HG03066 (cell line): Measurements from ENCODE around the gene GTPBP6.
"Not testable (repeated sequence)": the region's sequence is repeated elsewhere in the genome, so short reads cannot be mapped to it uniquely, and the experiment has no call there.

Source experiments
- ATAC-seq: cut with Tn5 transposase; IDR thresholded peaks from one replicate; pipeline ENCODE4 v1.9.1; 2021; ENCODE audit warnings: low read depth; ENCODE audit not compliant: unreplicated experiment

The GTPBP6 gene

DNA sequence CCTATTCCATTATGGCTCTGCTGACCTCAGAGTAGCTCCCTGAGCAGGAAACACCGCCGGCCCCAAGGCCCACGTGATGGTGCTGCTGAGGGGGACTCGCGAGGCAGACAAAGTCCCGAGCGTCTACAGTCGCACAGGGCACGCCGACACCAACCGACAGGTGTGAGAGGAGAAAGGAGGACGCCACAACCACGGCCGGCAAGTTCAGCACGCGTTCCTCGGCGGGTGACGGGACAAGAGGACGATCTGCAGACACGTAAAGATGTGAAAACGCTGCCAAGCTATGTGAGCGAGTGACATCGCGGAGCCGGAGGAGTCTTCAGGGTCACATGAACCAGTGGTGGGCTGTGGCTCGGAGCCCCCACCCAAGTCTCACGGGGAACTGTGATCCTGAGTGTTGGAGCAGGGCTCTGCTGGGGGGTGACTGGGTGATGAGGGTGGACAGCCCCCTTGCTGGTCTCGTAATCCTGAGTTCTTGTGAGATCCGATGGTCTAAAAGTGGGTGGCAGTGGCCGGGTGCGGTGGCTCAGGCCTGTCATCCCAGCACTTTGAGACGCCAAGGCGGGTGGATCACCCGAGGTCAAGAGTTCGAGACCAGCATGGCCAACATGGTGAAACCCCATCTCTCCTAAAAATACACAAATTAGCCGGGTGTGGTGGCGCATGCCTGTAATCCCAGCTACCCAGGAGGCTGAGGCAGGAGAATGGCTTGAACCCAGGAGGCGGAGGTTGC lies 34.2 kb upstream of the GTPBP6 start:
- ATAC-seq, result no peak

DNA sequence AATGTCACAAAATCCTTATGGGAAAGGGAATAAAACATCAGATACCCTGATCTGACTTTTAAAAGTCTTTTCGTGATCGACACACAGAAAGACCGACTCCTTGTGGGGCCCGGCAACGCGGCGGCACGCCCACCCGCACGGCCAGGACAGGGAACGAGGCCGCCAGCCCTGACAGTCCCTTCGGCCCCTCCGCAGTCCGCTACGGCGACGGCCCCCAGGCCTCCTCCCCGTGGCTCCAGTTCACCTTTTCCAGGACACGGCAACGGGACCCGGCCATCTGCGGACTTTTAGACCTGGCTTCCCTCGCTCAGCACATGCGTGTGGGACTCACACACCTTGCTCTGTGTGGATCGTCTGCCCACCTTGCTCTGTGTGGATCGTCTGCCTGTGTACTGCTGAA lies 33.6 kb upstream of the GTPBP6 start:
- ATAC-seq, result no peak

DNA sequence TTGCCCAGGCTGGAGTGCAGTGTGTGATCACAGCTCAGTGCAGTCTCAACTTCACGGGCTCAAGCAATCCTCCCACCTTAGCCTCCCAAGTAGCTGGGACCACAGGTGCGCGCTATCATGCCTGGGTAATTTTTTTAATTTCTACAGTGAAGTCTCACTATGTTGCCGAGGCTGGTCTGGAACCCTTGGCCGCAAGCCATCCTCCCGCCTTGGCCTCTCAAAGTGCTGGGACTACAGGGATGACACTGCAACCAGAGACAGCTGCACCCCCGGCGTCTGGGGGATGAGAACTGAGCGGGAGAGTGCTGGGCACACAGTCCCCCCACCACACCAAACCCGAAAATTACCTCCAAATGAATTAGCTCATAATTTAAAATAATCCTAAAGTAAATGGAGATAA lies 33.1 kb upstream of the GTPBP6 start:
- ATAC-seq, result no peak

DNA sequence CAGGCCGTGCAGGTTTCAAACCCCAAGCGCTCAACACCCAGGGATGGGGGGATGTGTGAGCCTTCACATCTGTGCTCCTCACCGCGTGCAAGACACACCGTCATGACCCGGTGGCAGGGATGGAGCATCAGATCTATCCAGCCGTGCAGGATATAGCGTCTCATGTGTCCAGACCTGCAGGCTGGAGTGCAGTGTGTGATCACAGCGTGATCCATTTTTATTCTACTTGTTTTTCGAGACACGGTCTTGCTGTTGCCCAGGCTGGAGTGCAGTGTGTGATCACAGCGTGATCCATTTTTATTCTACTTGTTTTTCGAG lies 32.7 kb upstream of the GTPBP6 start:
- not testable (repeated sequence) for ATAC-seq

DNA sequence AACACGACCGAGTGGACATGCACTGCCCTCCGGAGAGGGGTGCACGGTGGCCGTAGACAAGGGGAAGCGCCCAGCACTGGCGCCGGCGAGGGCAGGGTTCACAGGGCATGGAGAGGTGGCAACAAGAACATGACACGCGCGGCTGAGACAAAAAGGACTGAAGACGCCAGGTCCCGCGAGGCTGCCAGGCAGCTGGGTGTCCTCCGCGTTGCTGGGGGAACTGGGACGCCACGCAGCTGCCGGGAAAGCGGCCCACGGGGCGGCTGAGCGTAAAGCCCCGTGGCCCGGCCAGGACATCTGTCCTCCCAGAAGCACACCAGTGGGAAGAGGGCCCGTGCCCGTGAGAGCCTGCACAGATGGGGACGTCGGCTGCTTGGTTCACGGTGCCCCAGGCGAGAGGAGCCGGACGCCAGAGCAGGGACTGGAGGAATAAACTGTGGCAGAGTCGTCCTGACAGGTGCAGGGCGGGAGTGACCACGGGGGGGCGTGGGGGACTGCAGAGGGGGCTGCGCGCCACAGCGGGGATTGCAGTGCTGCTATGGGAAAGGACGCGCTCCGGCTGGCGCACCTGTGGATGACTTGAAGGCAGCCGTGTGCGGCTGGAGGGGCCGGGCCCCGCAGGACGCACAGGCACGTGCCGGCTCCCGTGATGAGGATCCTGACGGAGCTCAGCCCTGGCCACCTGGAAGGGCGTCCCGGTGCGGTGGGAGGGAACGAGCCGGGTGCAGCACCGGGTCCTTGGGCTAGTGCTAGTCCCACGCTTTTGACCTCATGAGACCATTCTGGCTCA lies 32.1 kb upstream of the GTPBP6 start:
- ATAC-seq, result no peak

DNA sequence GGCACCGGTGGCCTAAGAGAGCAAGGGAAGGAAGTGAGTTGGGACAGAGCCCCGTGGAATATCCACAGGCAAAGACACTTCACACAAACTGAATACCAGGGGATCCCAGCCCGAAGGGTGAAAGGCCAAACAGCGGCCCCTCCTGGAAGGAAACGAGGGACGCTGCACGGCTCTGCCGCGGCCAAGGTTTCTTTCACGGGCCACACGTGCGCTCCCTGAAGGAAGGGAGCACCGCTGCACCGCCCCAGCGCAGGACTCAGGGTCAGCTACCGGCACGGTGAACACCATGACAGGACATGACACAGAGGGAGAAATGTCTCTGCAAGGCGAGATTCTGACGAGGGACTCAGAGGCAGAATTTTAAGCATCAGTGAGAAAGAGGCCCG lies 31.5 kb upstream of the GTPBP6 start:
- ATAC-seq, result no peak

DNA sequence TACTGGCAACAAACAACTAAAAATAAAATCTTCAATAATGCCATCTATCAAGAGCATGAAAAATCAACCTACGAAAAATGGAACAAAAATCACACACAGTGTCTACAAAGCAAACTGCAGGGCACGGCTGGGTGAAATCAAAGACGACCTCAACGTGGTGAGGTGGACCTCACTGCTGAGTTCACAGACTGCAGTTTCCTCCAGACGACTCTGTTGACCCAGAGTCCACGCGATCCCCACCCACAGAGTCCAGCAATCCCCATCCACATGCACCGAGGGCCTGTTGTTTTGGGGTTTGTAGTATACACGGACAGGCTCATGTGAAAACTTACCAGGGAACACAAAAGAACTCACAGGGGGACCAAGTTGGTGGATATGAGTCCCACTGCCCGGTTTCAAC lies 31.1 kb upstream of the GTPBP6 start:
- no peak for ATAC-seq

DNA sequence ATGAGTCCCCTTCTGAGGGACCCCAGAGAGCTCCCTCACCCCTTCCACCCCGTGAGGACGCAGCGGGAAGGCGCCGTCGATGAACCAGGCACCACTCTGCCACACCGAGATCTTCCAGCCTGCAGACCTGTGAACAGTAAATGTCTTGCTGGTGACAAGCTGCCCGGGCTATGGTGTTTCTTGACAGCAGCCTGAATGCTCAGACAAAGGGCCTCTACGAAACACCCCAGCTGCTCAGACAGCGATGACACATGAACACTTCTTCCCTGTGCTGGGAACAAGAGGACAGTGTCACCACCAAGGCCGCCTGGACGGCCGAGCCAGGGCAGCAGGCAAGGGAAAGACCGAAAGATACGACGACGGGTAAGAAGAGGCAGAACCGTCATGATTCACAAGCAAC lies 30.6 kb upstream of the GTPBP6 start:
- ATAC-seq, result no peak

DNA sequence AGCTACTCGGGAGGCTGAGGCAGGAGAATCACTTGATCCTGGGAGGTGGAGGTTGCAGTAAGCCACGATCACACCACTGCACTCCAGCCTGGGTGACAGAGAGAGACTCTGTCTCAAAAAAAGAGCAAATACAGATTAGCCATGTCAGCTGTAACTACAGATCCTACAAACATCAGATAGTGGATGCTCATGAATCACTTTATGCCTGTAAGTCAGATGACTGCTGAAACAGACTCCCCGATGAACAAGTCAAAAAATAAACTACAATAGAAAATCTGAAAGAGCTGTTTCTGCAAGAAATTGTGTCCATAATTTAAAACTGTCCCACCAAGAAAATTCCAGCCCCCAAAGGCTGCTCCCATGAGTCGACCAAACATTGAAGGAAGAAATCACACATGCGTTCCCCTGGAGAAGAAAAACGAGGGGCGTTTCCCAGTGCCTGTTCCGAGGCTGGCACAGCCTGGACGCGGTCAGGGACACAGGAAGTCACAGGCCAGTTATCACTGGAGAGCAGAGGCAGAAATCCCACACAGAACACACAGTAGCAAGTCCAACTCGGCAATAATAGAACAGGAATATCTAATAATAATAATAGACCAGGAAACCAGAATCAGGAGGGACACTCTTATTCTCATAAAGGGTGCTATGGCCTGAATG lies 30.0 kb upstream of the GTPBP6 start:
- no peak for ATAC-seq

DNA sequence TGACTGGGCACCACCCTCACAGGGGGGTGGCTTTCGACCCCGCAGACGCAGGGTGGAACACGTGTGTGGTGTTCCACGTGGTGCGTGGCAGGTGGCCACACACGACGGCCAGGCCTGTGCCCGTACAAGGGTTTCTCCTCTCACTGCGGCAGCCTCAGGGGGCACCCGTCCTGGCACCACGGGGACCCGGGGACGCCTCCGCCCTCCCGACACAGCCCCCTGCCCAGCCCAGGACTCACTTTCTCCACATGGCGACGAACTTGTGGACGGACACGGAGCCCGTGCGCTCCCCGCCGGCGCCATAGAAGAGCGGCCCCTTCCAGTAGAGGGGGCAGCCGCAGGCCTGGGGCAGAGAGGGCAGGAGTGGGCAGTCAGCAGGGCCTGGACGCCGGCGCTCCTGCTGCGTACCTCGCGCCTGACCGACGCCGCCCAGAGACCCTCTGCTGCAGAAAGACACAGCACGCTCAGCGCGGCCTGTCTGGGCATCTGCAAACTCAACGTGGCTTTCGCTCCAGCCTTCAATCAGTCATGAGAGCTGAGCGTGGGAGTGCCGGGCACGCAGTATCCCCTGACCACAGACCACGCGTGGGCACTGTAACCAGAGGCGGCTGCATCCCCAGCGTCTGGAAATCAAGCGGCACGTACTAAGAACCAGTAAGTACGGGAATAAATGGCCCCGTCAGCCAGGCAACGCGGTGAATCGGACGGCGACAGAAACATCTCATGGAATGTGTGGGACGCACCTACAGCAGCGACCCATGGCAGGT lies 28.9 kb upstream of the GTPBP6 start:
- no peak for ATAC-seq

DNA sequence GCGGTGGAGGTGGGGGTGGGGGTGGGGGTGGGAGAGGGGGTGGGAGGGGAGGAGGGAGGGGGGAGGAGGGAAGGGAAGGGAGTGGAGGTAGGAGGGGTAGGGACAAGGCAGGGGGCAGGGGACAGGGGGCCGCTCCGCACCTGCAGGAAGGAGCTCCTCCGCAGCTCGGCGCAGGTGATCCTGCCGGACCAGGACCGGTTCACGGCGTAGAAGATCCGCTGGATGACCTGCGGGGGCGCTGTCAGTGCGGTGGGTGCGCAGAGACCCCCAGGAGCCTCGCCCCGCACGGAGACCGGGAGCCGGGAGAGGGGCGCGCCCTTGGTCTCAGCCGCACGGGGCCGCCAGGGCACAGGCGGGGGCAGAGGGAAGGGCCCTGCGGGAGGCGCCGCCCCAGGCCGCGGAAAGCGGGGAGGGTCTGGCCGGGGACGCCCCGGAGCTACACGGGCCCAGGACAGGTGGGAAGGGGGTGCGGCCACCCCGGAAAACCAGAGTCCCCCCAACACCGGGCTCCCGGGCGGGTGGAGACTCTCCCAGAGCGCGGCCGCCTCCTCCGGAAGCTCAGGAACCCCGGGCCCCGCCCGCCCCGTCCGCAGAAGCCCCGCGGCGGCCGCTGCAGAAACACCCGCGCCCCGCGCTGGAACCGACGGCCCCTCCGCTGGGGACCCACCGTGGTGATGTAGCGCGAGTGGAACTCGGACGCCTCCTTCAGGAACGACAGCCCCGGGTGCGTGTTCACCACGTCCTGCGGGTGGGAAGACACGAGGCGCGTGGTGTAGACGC lies 27.6 kb upstream of the GTPBP6 start:
- ATAC-seq, result no peak

DNA sequence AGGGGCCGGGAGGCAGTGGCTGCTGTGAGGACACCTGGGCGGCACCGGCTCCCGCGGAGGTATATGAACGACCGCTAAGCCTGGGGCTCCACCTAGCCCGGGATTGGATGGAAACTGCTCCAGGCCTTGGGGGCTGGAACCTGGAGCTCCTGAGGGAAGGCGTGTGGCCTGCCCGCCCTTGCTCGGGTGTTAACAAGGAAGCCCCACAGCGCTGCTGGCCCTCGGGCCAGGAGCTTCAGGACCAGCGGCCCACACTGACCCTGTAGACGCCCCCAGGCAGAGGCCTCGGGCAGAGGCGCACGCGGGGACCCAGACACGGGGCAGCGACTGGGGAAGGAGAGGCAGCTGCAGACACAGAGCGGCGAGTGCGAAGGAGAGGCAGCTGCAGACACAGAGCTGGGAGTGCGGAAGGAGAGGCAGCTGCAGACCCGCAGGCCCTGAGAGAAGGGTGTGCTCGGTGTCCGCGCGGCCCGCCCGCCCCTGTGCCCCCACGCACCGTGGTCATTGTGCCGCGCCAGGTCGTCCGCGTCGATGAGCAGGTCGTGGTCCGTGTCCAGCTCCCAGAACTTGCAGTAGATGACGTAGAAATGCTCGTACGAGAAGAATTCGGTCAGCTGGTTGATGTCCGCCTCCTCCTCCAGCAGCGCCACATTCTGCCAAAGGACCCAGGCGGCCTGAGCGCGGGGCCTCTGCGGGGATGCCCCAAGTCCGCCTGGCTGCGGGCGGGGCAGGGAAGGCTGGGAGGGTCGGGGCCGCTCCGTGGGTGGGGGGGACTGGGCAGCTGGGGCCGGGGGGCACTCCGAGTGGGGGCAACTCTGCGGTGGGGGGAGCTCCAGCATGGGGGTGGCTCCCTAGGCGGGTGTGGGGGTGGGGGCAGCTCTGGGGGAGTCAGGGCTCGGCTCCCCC lies 26.7 kb upstream of the GTPBP6 start:
- ATAC-seq, result no peak

DNA sequence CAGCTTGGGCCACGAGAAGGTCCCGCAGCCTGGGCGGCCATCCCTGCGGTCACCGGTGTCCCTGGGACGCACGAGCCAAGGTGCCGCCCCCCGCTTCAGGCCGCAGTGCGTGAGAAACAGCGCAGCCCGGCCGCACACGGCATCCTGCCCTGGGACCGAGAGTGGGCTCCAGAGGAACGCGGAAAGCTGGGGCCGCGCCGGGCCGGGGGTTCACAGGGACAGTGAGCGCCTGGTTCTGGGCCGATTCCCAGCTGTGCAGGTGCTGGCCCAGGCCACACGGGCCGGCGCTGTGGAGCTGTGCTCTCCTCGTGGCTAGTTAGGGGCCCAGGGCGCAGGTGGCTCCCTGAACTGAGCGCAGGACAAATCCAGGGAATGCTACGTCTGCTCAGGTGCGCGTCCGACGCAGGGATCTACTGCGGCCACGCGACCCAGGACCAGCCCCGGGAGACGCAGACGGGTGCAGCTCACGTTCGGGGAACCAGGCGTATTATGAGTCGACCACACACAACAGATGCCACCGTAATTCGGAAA lies 25.8 kb upstream of the GTPBP6 start:
- ATAC-seq, result no peak

DNA sequence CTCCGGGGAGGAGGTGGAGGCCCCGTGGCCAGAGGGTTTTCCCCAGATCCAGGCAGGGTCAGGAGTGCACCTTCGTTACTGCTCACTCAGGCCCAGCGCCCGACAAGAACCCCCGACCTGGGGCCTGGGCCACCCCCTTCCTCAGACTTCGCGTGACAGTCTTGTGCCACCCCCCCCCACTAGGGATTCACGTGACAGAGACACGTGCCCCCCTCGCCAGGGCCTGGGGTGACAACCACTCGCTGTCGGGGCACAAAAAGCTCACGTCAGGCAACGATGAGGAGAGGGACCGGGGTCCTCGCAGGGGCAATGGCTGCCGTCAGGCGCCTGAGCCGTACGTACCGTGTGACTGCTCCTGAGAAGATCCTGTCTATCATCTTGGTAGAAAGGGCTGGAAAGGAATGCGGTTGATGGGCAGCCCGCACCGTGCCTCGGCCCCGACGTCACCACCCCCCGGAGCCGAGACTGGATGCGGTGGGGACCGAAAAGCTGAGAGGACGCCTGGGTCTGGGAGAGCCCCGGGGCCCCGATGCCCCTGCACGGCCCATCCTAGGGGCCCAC lies 23.0 kb upstream of the GTPBP6 start:
- ATAC-seq, result no peak

DNA sequence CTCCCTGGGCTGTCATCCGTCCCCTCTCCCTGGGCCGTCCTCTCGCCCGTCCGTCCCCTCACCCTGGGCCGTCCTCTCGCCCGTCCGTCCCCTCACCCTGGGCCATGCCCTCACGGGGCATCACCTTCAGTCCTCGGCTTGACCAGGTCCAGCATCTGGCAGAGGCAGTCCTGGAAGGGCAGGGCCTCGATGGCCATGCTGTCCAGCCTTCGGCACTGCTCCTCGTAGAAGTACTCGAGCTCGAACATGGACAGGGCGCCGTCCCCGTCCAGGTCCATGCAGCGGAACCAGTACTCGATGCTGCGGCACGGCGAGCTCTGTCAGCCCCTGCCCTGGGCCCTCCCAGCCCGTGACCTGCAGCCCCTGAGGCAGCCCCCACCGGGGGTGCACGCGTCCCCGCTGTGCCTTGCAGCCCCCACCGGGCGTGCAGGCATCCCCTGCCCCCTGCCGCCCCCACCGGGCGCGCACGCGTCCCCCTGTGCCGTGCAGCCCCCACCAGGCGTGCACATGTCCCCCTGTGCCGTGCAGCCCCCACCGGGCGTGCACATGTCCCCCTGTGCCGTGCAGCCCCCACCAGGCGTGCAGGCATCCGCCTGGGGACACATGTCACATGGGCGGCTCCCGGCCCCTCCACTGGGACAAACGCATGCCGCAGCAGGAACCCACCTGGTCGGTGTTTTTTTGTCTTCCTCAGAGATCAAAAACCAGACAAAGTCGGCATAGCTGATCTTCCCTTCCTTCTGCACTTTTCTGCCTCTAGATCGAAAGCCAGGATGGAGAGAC lies 22.2 kb upstream of the GTPBP6 start:
- no peak for ATAC-seq

DNA sequence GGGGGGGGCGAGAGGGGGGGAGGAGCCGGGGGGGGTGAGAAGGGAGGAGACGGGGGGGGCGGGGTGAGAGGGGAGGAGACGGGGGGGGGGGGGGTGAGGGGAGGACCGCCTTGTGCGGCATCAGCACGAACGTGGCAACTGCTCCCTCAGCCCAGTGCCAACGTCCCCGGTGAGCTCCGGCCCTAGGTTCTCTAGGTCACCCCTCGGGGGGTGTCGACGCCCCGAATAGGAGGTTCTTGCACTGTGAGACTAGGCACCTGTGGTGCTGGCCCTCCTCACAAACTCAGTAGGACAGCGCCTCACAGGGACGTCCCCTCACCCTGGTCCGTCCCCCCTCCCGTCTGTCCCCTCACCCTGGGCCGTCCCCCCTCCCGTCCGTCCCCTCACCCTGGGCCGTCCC lies 21.5 kb upstream of the GTPBP6 start:
- no peak for ATAC-seq

DNA sequence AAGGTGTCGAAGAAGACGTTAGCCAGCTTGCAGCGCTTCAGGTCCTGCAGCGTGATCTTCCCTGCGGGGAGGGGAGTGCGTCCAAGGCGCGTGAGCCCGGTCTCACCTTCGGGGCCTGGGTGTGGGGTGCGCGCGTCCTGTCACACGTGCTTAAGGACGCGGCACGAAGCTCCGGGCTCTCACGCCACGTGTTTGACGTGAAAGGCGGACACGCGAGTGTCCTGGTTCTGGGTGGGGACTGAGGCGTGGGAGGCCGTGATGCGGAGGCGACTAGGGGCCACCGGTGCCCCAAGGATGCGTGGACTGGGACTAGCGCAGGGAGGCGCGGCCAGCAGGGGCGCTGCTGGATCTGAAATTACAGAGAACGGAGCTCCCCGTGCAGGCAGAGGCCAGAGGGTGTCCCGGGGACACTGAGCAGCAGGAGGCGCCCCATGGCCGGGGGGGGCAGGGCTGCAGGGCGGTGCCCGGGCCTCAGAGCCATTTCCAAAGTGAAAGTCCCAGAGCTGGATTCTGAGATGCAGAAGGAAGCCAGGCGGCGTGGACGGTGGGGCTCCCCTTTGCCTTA lies 20.3 kb upstream of the GTPBP6 start:
- no peak for ATAC-seq
